DND-41 (cell line): ENCODE data around the gene HUNK.

Experiments
- ATAC-seq: fragments of 200-7000 bp; cut with Tn5 transposase; 3 replicates; pipeline ENCODE4 v1.9.1; 2021; ENCODE audit warnings: low read depth; ENCODE audit not compliant: insufficient read depth
- DNase-seq: peaks from one replicate; pipeline ENCODE4 v3.0.0-alpha.2; 2020
- H2AFZ ChIP-seq: 2 replicates; pipeline ENCODE4 v1.6.0; 2012; ENCODE audit warnings: low read depth, low read length
- H3K27ac ChIP-seq: 2 replicates; pipeline ENCODE4 v1.5.1; 2012; ENCODE audit warnings: low read length, inconsistent platforms
- H3K27me3 ChIP-seq: fragments of 200-600 bp; sonication (generic); 2 replicates; pipeline ENCODE4 v1.6.0; 2012; ENCODE audit warnings: low read length, mild to moderate bottlenecking, inconsistent platforms; ENCODE audit not compliant: insufficient read depth, poor library complexity
- H3K36me3 ChIP-seq: 2 replicates; pipeline ENCODE4 v1.5.1; 2012; ENCODE audit warnings: low read length, inconsistent platforms; ENCODE audit not compliant: insufficient read depth
- H3K4me1 ChIP-seq: 2 replicates; pipeline ENCODE4 v1.5.1; 2012; ENCODE audit warnings: mild to moderate bottlenecking, low read length; ENCODE audit not compliant: insufficient read depth
- H3K4me2 ChIP-seq: 2 replicates; pipeline ENCODE4 v1.6.0; 2012; ENCODE audit warnings: mild to moderate bottlenecking, moderate library complexity, low read length, inconsistent platforms; ENCODE audit not compliant: insufficient read depth
- H3K4me3 ChIP-seq, 2 experiments: fragments of 200-600 bp in 1 of 2; shearing (Covaris generic) in 1 of 2; 2 replicates each; pipeline ENCODE4 v1.5.1; 2012 to 2016; ENCODE audit warnings: inconsistent platforms in 2 of 2, low read length in 2 of 2, mild to moderate bottlenecking in 2 of 2, low read depth in 1 of 2, moderate library complexity in 1 of 2
- H3K79me2 ChIP-seq: 2 replicates; pipeline ENCODE4 v1.6.0; 2012; ENCODE audit warnings: low read length, inconsistent platforms; ENCODE audit not compliant: insufficient read depth
- H3K9ac ChIP-seq: 2 replicates; pipeline ENCODE4 v1.6.0; 2012; ENCODE audit warnings: low read depth, mild to moderate bottlenecking, inconsistent platforms, low read length, moderate library complexity
- H3K9me3 ChIP-seq: 2 replicates; pipeline ENCODE4 v1.5.1; 2012; ENCODE audit warnings: low read length, moderate library complexity, mild to moderate bottlenecking, inconsistent platforms; ENCODE audit not compliant: insufficient read depth, severe bottlenecking
- H4K20me1 ChIP-seq: 2 replicates; pipeline ENCODE4 v1.6.0; 2012; ENCODE audit warnings: low read length; ENCODE audit not compliant: insufficient read depth
- EZH2 ChIP-seq: IDR thresholded peaks from 3 replicates; pipeline ENCODE4 v1.6.1; 2012; ENCODE audit warnings: borderline replicate concordance, low read depth, mild to moderate bottlenecking, moderate library complexity, low read length, inconsistent platforms; ENCODE audit not compliant: severe bottlenecking
- TF ChIP-seq, protein P1 (sequence below): IDR thresholded peaks from 2 replicates; pipeline ENCODE4 v1.5.1; 2012; ENCODE audit warnings: borderline replicate concordance, low read length, moderate library complexity, mild to moderate bottlenecking; ENCODE audit not compliant: poor library complexity, severe bottlenecking; ENCODE audit errors: extremely low read depth

Gene HUNK

DNA sequence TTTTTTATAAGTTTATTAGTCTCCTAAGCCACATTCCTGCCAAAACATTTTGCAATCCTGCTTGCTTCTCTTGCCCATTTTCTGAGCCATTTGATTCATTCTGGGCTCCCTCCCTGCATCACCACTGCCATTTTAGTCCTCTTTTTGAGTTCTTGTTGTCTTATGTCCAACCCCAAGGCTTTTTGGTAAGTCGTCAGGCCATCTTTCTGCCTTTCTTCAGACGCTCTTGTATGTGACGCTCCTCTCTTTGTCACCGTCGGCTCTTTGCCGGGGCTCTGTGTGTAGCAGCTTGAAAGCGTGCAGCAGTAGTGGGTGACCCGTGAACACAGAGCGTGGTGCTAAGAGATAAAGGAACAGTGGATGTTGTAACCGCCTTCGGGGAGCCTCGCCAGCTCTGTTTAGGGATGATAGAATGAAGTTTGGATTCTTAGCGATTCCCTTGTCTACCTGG lies 14.6 kb downstream of the HUNK start:
- Histone ChIP-seq H3K4me2 (no peak overlapping the region), H3K4me1 (no peaks in the 10 kb centered on the region), H3K27ac (no peak overlapping the region), H3K9ac (no peak overlapping the region), H3K4me3 (no peak overlapping the region), H3K36me3 (no peaks in the 10 kb centered on the region), H4K20me1 (no peaks in the 10 kb centered on the region), H3K79me2 (no peaks in the 10 kb centered on the region), H2AFZ (no peak overlapping the region), H3K27me3 (peaks cover 4% of the 10 kb centered on the region), H3K9me3 (no peaks in the 10 kb centered on the region)
- TF ChIP-seq EZH2, result no peak
- TF ChIP-seq, protein P1, sequence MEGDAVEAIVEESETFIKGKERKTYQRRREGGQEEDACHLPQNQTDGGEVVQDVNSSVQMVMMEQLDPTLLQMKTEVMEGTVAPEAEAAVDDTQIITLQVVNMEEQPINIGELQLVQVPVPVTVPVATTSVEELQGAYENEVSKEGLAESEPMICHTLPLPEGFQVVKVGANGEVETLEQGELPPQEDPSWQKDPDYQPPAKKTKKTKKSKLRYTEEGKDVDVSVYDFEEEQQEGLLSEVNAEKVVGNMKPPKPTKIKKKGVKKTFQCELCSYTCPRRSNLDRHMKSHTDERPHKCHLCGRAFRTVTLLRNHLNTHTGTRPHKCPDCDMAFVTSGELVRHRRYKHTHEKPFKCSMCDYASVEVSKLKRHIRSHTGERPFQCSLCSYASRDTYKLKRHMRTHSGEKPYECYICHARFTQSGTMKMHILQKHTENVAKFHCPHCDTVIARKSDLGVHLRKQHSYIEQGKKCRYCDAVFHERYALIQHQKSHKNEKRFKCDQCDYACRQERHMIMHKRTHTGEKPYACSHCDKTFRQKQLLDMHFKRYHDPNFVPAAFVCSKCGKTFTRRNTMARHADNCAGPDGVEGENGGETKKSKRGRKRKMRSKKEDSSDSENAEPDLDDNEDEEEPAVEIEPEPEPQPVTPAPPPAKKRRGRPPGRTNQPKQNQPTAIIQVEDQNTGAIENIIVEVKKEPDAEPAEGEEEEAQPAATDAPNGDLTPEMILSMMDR, result no peak
- DNase-seq (no peak), ATAC-seq (no peak)

DNA sequence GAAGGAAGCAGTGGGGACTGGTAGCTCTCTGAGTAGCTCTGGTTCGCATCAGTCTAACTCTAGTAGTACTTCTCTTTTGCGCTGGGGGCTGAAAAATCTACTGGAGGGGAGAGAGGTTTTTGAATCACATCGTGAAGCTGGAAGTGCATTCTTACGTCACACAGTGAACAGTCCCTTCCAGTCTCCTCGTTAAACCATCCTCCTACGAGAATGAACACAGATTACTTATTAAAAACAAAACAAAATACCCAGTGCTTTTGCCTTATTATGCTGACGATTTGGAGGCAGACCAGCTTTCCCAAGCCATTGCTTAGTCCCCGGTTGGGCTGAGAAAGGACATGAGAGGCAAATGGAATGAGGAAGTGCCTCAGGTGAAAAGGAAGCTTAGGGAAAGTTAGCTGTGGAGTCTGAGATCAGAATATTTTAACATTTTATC lies 16.1 kb downstream of the HUNK start:
- Histone ChIP-seq H3K36me3 (no peaks in the 10 kb centered on the region), H4K20me1 (no peaks in the 10 kb centered on the region), H3K9ac (no peak overlapping the region), H3K27me3 (peaks cover 5% of the 10 kb centered on the region), H3K4me1 (no peaks in the 10 kb centered on the region), H2AFZ (no peak overlapping the region), H3K4me3 (no peak overlapping the region), H3K79me2 (no peaks in the 10 kb centered on the region), H3K9me3 (no peaks in the 10 kb centered on the region), H3K27ac (no peak overlapping the region), H3K4me2 (no peak overlapping the region)
- no peak for TF ChIP-seq EZH2
- TF ChIP-seq, protein P1, result no peak
- ATAC-seq (no peak), DNase-seq (no peak)

DNA sequence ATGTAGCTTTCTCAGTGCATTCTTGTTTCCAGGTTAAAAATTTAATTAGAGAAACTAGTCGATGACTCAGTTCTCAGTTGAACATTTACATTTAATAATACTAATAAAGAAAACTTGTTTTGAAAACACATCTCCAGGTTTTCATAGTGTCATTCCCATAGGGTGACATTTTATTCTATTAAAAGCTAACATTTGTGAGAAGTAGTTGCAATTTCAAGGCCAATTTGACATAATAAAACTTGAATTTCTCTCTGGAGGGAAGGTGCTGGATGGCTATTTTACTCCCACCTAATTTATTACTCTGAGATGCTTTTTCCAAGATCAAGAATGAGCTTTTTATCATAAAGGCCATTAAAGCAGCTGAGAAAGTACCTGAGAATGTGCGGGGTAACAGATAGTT lies 16.6 kb downstream of the HUNK start:
- Histone ChIP-seq H3K4me1 (no peaks in the 10 kb centered on the region), H3K4me2 (no peak overlapping the region), H3K79me2 (no peaks in the 10 kb centered on the region), H3K27ac (no peak overlapping the region), H3K27me3 (peaks cover 5% of the 10 kb centered on the region), H4K20me1 (no peaks in the 10 kb centered on the region), H3K9ac (no peak overlapping the region), H3K36me3 (no peaks in the 10 kb centered on the region), H3K9me3 (no peaks in the 10 kb centered on the region), H2AFZ (no peak overlapping the region), H3K4me3 (no peak overlapping the region)
- no peak for TF ChIP-seq EZH2
- TF ChIP-seq, protein P1, result no peak
- DNase-seq, result no peak
- ATAC-seq, result no peak

DNA sequence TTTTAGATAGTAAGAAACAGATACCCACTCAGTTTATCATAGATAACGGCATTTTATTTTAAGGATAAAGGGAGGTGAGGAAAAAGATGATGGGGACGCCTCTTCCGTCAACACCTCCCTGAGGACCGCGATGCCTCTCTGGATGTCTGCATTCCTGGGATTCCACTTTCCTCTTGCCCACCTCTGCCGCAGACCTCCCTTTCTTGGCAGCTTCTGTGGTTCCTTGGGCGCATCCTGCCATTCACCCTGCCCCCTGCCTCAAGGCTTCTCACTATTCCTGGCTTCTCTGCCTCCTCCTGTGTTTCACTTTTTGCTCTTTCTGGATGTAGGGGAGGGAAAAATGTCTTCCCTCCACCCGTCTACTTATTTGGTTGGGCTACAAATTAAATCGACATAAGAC lies 19.9 kb downstream of the HUNK start:
- H3K4me1 ChIP-seq, result no peaks in the 10 kb centered on the region
- H3K4me3 ChIP-seq, result no peak overlapping the region
- H4K20me1 ChIP-seq, result no peaks in the 10 kb centered on the region
- no peak overlapping the region for H3K27ac ChIP-seq
- H2AFZ ChIP-seq, result no peak overlapping the region
- ATAC-seq, result no peak
- H3K27me3 ChIP-seq, result peaks cover 5% of the 10 kb centered on the region
- no peaks in the 10 kb centered on the region for H3K79me2 ChIP-seq
- H3K36me3 ChIP-seq, result no peaks in the 10 kb centered on the region
- no peak overlapping the region for H3K9ac ChIP-seq
- H3K9me3 ChIP-seq, result no peaks in the 10 kb centered on the region
- TF ChIP-seq EZH2, result no peak
- TF ChIP-seq, protein P1, result no peak
- no peak for DNase-seq
- no peak overlapping the region for H3K4me2 ChIP-seq
